Astrocyte of the cerebellum (primary cell): ENCODE results near the gene CNTNAP2.

Experiments
- DNase-seq: peaks from one replicate; pipeline ENCODE4 v3.0.0-alpha.2; 2011; ENCODE audit warnings: low read depth
- H3K4me3 ChIP-seq: 2 replicates; pipeline ENCODE4 v1.5.1; 2011; ENCODE audit warnings: mild to moderate bottlenecking, low read depth, low read length, moderate library complexity
- CTCF ChIP-seq: IDR thresholded peaks from 2 replicates; pipeline ENCODE4 v1.5.1; 2012; ENCODE audit warnings: low read length, low read depth, moderate library complexity, mild to moderate bottlenecking; ENCODE audit errors: missing control alignments
- in situ Hi-C: cut with HindIII; loops from 2 replicates; pipeline ENCODE4 v1.10.0; 2017; ENCODE audit warnings: low sequenced_read_pairs

Gene CNTNAP2

GRCh38 chr7:146591976-146592375, 475.4 kb downstream of the CNTNAP2 start:
- H3K4me3 ChIP-seq, result no peak overlapping the region
- in situ Hi-C loops, result no loop called here
- DNase-seq, result no peak
- TF ChIP-seq CTCF, result no peak

- DNase-seq, result no peak
- no peak overlapping the region for H3K4me3 ChIP-seq
- in situ Hi-C loops, result no loop called here
- TF ChIP-seq CTCF, result no peak
Measured at GRCh38 chr7:146606628-146607027, 490.0 kb downstream of the CNTNAP2 start.

- DNase-seq, result no peak
- in situ Hi-C loops, result no loop called here
- no peak for TF ChIP-seq CTCF
- no peak overlapping the region for H3K4me3 ChIP-seq
Measured at GRCh38 chr7:146619641-146620040, 503.0 kb downstream of the CNTNAP2 start.

GRCh38 chr7:146626912-146627311, 510.3 kb downstream of the CNTNAP2 start:
- in situ Hi-C loops, result no loop called here
- TF ChIP-seq CTCF, result no peak
- DNase-seq, result no peak
- no peak overlapping the region for H3K4me3 ChIP-seq

- no peak for DNase-seq
- TF ChIP-seq CTCF, result no peak
- H3K4me3 ChIP-seq, result no peak overlapping the region
- in situ Hi-C loops, result no loop called here
Measured at GRCh38 chr7:146635205-146636032, 518.8 kb downstream of the CNTNAP2 start.

GRCh38 chr7:146636033-146636356, 519.4 kb downstream of the CNTNAP2 start:
- no peak for TF ChIP-seq CTCF
- in situ Hi-C loops, result no loop called here
- no peak overlapping the region for H3K4me3 ChIP-seq
- no peak for DNase-seq
